ENCODE results near the gene KCNJ12.

DNA sequence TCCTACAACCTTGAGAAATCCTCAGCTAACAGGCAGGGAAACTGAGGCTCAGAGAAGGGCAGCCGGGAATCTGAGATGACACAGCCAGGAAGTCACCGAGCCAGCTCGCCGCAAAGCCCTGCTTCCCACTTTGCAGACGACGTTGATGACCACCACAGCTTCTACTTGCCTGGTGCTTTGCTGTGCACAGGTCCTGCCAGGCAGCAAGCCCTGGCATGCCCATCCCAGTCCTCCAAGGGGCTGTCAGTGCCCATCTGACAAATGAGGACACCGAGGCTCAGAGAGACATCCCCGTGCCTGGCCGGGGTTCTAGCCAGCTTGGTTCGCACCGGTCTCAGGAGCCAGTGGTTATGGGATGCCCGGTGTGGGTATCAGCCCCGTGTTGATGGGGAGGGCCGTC, 20.1 kb downstream of the KCNJ12 start:
- TF ChIP-seq SIN3A (IDR thresholded peaks at IDR 0.05; ENCODE audit: borderline replicate concordance, insufficient read depth, low read length) (no peak), POLR2AphosphoS5 (IDR thresholded peaks at IDR 0.05; ENCODE audit: low read depth, low read length) (no peak), TAF1 (IDR thresholded peaks at IDR 0.05; ENCODE audit: borderline replicate concordance, insufficient read depth, low read length) (no peak), FOXP2 (optimal IDR thresholded peaks at IDR 0.05; ENCODE audit: borderline replicate concordance, extremely low read depth, extremely low read length, insufficient read depth) (no peak)
- TF ChIP-seq, protein P1, sequence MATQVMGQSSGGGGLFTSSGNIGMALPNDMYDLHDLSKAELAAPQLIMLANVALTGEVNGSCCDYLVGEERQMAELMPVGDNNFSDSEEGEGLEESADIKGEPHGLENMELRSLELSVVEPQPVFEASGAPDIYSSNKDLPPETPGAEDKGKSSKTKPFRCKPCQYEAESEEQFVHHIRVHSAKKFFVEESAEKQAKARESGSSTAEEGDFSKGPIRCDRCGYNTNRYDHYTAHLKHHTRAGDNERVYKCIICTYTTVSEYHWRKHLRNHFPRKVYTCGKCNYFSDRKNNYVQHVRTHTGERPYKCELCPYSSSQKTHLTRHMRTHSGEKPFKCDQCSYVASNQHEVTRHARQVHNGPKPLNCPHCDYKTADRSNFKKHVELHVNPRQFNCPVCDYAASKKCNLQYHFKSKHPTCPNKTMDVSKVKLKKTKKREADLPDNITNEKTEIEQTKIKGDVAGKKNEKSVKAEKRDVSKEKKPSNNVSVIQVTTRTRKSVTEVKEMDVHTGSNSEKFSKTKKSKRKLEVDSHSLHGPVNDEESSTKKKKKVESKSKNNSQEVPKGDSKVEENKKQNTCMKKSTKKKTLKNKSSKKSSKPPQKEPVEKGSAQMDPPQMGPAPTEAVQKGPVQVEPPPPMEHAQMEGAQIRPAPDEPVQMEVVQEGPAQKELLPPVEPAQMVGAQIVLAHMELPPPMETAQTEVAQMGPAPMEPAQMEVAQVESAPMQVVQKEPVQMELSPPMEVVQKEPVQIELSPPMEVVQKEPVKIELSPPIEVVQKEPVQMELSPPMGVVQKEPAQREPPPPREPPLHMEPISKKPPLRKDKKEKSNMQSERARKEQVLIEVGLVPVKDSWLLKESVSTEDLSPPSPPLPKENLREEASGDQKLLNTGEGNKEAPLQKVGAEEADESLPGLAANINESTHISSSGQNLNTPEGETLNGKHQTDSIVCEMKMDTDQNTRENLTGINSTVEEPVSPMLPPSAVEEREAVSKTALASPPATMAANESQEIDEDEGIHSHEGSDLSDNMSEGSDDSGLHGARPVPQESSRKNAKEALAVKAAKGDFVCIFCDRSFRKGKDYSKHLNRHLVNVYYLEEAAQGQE (IDR thresholded peaks at IDR 0.05; ENCODE audit: insufficient read depth in 1 of 2, low read depth in 2 of 2, low read length in 2 of 2), result no peak

All from PFSK-1 (cell line).